ENCODE data around the gene C17orf113. TPM values are rescaled to one million over a fixed set of nuclear protein-coding genes. Genes with fewer than 3 reads are reported as not detected.

C17orf113 gene
- total RNA-seq, 1 donor = under 0.01 TPM

GRCh38 chr17:42034059-42034458 is 16.3 kb downstream of the C17orf113 start:
- no peaks in the 10 kb centered on the region for H3K27me3 ChIP-seq (ENCODE audit: insufficient read depth, low read length)
- H3K27ac ChIP-seq (ENCODE audit: low read depth, low read length) = no peak overlapping the region
- H3K36me3 ChIP-seq (ENCODE audit: insufficient read depth, low read length) = no peaks in the 10 kb centered on the region
- H3K9me3 ChIP-seq (ENCODE audit: low read depth, low read length) = no peaks in the 10 kb centered on the region
- no peak for TF ChIP-seq CTCF (IDR thresholded peaks at IDR 0.05; ENCODE audit: extremely low read depth, low read depth, low read length)
- H3K4me1 ChIP-seq (ENCODE audit: insufficient read depth, low read length) = no peaks in the 10 kb centered on the region
- H3K79me2 ChIP-seq (ENCODE audit: insufficient read depth, low read length) = no peaks in the 10 kb centered on the region
- no peak overlapping the region for H2AFZ ChIP-seq (ENCODE audit: low read length)
- no peak overlapping the region for H3K4me2 ChIP-seq (ENCODE audit: insufficient read depth, low read length)
- no peaks in the 10 kb centered on the region for H4K20me1 ChIP-seq (ENCODE audit: insufficient read depth, low read length)
- no peak for DNase-seq (ENCODE audit: insufficient read length, low spot score, missing footprints)
- H3K4me3 ChIP-seq (ENCODE audit: insufficient read depth, low read length) = no peak overlapping the region

DNA sequence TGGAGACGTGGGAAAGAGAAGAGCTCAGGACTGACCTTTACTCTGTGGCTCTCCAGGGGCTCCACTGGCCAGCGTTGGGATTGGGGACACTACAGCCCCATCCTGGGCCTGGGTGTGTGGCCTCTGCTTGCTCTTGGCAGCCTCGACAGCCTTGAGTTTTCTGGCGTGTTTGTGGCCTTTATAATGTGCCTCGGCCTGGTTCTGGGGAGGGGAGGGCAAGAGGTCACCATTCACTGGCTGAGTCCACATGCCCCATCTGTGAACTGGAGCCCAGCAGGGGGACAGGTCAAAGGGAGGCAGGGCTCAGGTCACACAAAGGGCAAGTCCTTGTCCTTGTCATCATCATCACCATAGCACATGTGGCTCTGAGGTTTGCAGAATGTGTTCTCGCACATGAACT is 18.8 kb downstream of the C17orf113 start:
- Histone ChIP-seq H2AFZ (ENCODE audit: low read length) (no peak overlapping the region), H3K4me2 (ENCODE audit: insufficient read depth, low read length) (no peak overlapping the region), H3K27me3 (ENCODE audit: insufficient read depth, low read length) (no peaks in the 10 kb centered on the region), H3K9me3 (ENCODE audit: low read depth, low read length) (no peaks in the 10 kb centered on the region), H3K27ac (ENCODE audit: low read depth, low read length) (no peak overlapping the region), H3K4me3 (ENCODE audit: insufficient read depth, low read length) (no peak overlapping the region), H4K20me1 (ENCODE audit: insufficient read depth, low read length) (no peaks in the 10 kb centered on the region), H3K4me1 (ENCODE audit: insufficient read depth, low read length) (no peaks in the 10 kb centered on the region), H3K79me2 (ENCODE audit: insufficient read depth, low read length) (no peaks in the 10 kb centered on the region), H3K36me3 (ENCODE audit: insufficient read depth, low read length) (no peaks in the 10 kb centered on the region)
- TF ChIP-seq CTCF (IDR thresholded peaks at IDR 0.05; ENCODE audit: extremely low read depth, low read depth, low read length) = no peak
- DNase-seq (ENCODE audit: insufficient read length, low spot score, missing footprints) = peak; percentile 72

DNA sequence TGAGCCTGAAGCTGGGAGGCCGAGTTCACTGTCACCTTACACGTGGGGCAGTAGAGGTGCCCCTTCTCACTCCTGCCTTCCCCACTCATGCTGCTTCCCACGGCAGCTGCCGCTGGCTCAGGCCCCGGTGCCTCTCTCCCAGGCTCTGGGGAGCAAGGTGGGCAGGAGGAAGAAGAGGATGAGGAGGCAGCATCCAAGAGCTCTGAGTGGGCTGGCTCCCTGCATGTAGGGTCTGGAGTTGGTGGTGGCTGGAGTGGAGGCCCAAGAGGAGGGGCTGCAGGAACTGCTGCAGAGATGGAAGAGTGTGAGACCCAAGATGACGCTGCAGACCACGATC is 21.6 kb downstream of the C17orf113 start:
- Histone ChIP-seq H2AFZ (ENCODE audit: low read length) (no peak overlapping the region), H3K27ac (ENCODE audit: low read depth, low read length) (no peak overlapping the region), H3K79me2 (ENCODE audit: insufficient read depth, low read length) (no peaks in the 10 kb centered on the region), H3K9me3 (ENCODE audit: low read depth, low read length) (no peaks in the 10 kb centered on the region), H3K36me3 (ENCODE audit: insufficient read depth, low read length) (peaks cover 4% of the 10 kb centered on the region), H3K27me3 (ENCODE audit: insufficient read depth, low read length) (no peaks in the 10 kb centered on the region), H3K4me3 (ENCODE audit: insufficient read depth, low read length) (no peak overlapping the region), H3K4me2 (ENCODE audit: insufficient read depth, low read length) (no peak overlapping the region), H4K20me1 (ENCODE audit: insufficient read depth, low read length) (no peaks in the 10 kb centered on the region), H3K4me1 (ENCODE audit: insufficient read depth, low read length) (peaks cover 12% of the 10 kb centered on the region)
- TF ChIP-seq CTCF (IDR thresholded peaks at IDR 0.05; ENCODE audit: extremely low read depth, low read depth, low read length) = no peak
- peak; percentile 45 for DNase-seq (ENCODE audit: insufficient read length, low spot score, missing footprints)

- peak; percentile 26 for DNase-seq (ENCODE audit: insufficient read length, low spot score, missing footprints)
- H3K4me3 ChIP-seq (ENCODE audit: insufficient read depth, low read length) = no peak overlapping the region
- H3K79me2 ChIP-seq (ENCODE audit: insufficient read depth, low read length) = no peaks in the 10 kb centered on the region
- TF ChIP-seq CTCF (IDR thresholded peaks at IDR 0.05; ENCODE audit: extremely low read depth, low read depth, low read length) = peak; percentile 28
- no peak overlapping the region for H2AFZ ChIP-seq (ENCODE audit: low read length)
- peaks cover 10% of the 10 kb centered on the region for H3K36me3 ChIP-seq (ENCODE audit: insufficient read depth, low read length)
- no peak overlapping the region for H3K4me2 ChIP-seq (ENCODE audit: insufficient read depth, low read length)
- H3K4me1 ChIP-seq (ENCODE audit: insufficient read depth, low read length) = peaks cover 12% of the 10 kb centered on the region
- no peak overlapping the region for H3K27ac ChIP-seq (ENCODE audit: low read depth, low read length)
- no peaks in the 10 kb centered on the region for H4K20me1 ChIP-seq (ENCODE audit: insufficient read depth, low read length)
- H3K27me3 ChIP-seq (ENCODE audit: insufficient read depth, low read length) = no peaks in the 10 kb centered on the region
- no peaks in the 10 kb centered on the region for H3K9me3 ChIP-seq (ENCODE audit: low read depth, low read length)
These were observed 22.2 kb downstream of the C17orf113 start for GRCh38 chr17:42027961-42028790.
